Right atrium auricular region (tissue), 2 donors: ENCODE measurements around the gene UTP11. TPM values are rescaled to one million over a fixed set of nuclear protein-coding genes. Genes with fewer than 3 reads are reported as not detected.

Source experiments
- DNase-seq: peaks from one replicate; pipeline ENCODE4 v3.0.0-alpha.2; 2019; ENCODE audit warnings: low spot score
- H3K27ac ChIP-seq, 2 donors: fragments of 200-600 bp; sonication (generic); 1 replicate in 1 of 2; 2 replicates in 1 of 2; pipeline ENCODE4 v1.5.1; 2016 to 2019
- H3K27me3 ChIP-seq, 2 donors: fragments of 200-600 bp; sonication (generic); one replicate each; pipeline versions ENCODE4 v1.5.1 to v1.6.0; 2017 to 2019
- H3K36me3 ChIP-seq: fragments of 200-600 bp; sonication (generic); one replicate; pipeline ENCODE4 v1.5.1; 2016
- H3K4me1 ChIP-seq, 2 donors: fragments of 200-600 bp; sonication (generic); one replicate each; pipeline versions ENCODE4 v1.5.1 to v1.6.0; 2017 to 2019
- H3K4me3 ChIP-seq, 2 donors: fragments of 200-600 bp; sonication (generic); 1 replicate in 1 of 2; 2 replicates in 1 of 2; pipeline ENCODE4 v1.5.1; 2017 to 2019; ENCODE audit warnings: mild to moderate bottlenecking in 1 of 2, moderate library complexity in 1 of 2
- H3K9me3 ChIP-seq, 2 donors: fragments of 200-600 bp; sonication (generic); one replicate each; pipeline ENCODE4 v1.5.1; 2019
- CTCF ChIP-seq, 2 donors: fragments of 200-600 bp; sonication (generic); IDR thresholded peaks; one replicate each; pipeline ENCODE4 v1.5.1; 2019; ENCODE audit warnings: antibody characterized with exemption in 2 of 2
- total RNA-seq, 2 donors: library from RNA; depleted of rRNA; stranded (reverse); fragments of >200 nt; gene quantifications; one replicate each; pipeline ENCODE4 v1.1.0, GENCODE V29; 2016

The UTP11 gene
- total RNA-seq, 2 donors from 2014 or later = 29.2 to 53.7 TPM

GRCh38 chr1:38059635-38060250, 47.2 kb downstream of the UTP11 start:
- Histone ChIP-seq H3K27me3 (no peaks in the 10 kb centered on the region), H3K4me3 (no peak overlapping the region)
- TF ChIP-seq CTCF (IDR thresholded peaks at IDR 0.05) = no peak

GRCh38 chr1:38060498-38060897, 48.0 kb downstream of the UTP11 start:
- TF ChIP-seq CTCF (IDR thresholded peaks at IDR 0.05) = no peak
- Histone ChIP-seq H3K27me3 (no peaks in the 10 kb centered on the region), H3K36me3 (no peaks in the 10 kb centered on the region), H3K9me3 (no peaks in the 10 kb centered on the region), H3K27ac (no peak overlapping the region), H3K4me1 (no peaks in the 10 kb centered on the region), H3K4me3 (no peak overlapping the region)
- no peak for DNase-seq

More at GRCh38 chr1:38059635-38060250, 47.2 kb downstream of the UTP11 start:
- no peak overlapping the region for H3K27ac ChIP-seq
- H3K4me1 ChIP-seq = no peaks in the 10 kb centered on the region
- DNase-seq = no peak
- no peaks in the 10 kb centered on the region for H3K9me3 ChIP-seq
- H3K36me3 ChIP-seq = no peaks in the 10 kb centered on the region

- Histone ChIP-seq H3K27ac (no peak overlapping the region), H3K4me1 (no peaks in the 10 kb centered on the region), H3K27me3 (no peaks in the 10 kb centered on the region), H3K36me3 (no peaks in the 10 kb centered on the region), H3K9me3 (no peaks in the 10 kb centered on the region), H3K4me3 (no peak overlapping the region)
- no peak for DNase-seq
- TF ChIP-seq CTCF (IDR thresholded peaks at IDR 0.05) = no peak
Observed at GRCh38 chr1:38061290-38061689, 48.8 kb downstream of the UTP11 start.

GRCh38 chr1:38061883-38062328, 49.4 kb downstream of the UTP11 start:
- DNase-seq = no peak
- no peak overlapping the region for H3K4me3 ChIP-seq
- H3K9me3 ChIP-seq = no peaks in the 10 kb centered on the region
- TF ChIP-seq CTCF (IDR thresholded peaks at IDR 0.05) = no peak
- no peaks in the 10 kb centered on the region for H3K27me3 ChIP-seq
- H3K36me3 ChIP-seq = no peaks in the 10 kb centered on the region
- no peak overlapping the region for H3K27ac ChIP-seq
- H3K4me1 ChIP-seq = no peaks in the 10 kb centered on the region

GRCh38 chr1:38062361-38063288, 50.1 kb downstream of the UTP11 start:
- DNase-seq = no peak

More at GRCh38 chr1:38062361-38063288, 50.1 kb downstream of the UTP11 start:
- Histone ChIP-seq H3K27me3 (no peaks in the 10 kb centered on the region), H3K4me1 (no peaks in the 10 kb centered on the region), H3K4me3 (no peak overlapping the region), H3K9me3 (no peaks in the 10 kb centered on the region), H3K36me3 (no peaks in the 10 kb centered on the region), H3K27ac (no peak overlapping the region)
- TF ChIP-seq CTCF (IDR thresholded peaks at IDR 0.05) = no peak
